Activated naive CD4-positive, alpha-beta T cell treated with anti-CD3 and anti-CD28 coated beads, Interleukin-2, amount 50 U/mL, for 24 hours (primary cell): Measurements from ENCODE around the gene FOXJ2.
"Not testable (repeated sequence)": the region's sequence is repeated elsewhere in the genome, so short reads cannot be mapped to it uniquely, and the experiment has no call there.

ENCODE experiments used
- H3K27ac Mint-ChIP-seq: one replicate; pipeline ENCODE4 v1.8.0; 2021; ENCODE audit warnings: mild to moderate bottlenecking, mixed read lengths
- H3K27me3 Mint-ChIP-seq: one replicate; pipeline ENCODE4 v1.8.0; 2021; ENCODE audit warnings: mixed read lengths
- H3K36me3 Mint-ChIP-seq: one replicate; pipeline ENCODE4 v1.8.0; 2021; ENCODE audit warnings: mixed read lengths
- H3K4me1 Mint-ChIP-seq: one replicate; pipeline ENCODE4 v1.8.0; 2021; ENCODE audit warnings: mixed read lengths
- H3K4me3 Mint-ChIP-seq: one replicate; pipeline ENCODE4 v1.8.0; 2021; ENCODE audit warnings: mild to moderate bottlenecking, mixed read lengths
- H3K9me3 Mint-ChIP-seq: one replicate; pipeline ENCODE4 v1.8.0; 2021; ENCODE audit warnings: mixed read lengths

FOXJ2 gene

DNA sequence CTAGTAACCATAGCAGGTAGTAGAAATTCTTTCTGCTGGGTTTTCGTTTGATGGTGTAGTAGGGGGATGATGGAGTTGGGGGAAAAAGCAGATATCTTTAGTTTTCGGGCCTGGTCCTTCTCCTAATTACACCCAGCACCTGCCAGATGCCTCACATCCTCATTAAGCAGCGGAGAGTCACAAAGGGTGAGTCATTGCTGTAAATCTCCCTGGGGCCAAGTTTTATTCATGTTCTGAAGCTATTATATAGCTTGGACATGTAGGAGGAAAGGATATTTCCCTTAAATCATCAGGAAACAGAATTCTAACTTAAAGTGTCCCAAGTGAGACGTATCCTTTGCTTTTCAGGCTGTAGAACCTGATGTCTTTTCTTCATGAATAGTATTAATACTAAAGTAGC lies 44.7 kb downstream of the FOXJ2 start:
- H3K9me3 Mint-ChIP-seq = no peaks in the 10 kb centered on the region
- peaks cover 44% of the 10 kb centered on the region for H3K4me1 Mint-ChIP-seq
- H3K27ac Mint-ChIP-seq = peak overlapping the region; percentile 26
- H3K36me3 Mint-ChIP-seq = no peaks in the 10 kb centered on the region
- no peaks in the 10 kb centered on the region for H3K27me3 Mint-ChIP-seq
- H3K4me3 Mint-ChIP-seq = no peak overlapping the region

GRCh38 chr12:8078398-8078797 lies 45.9 kb downstream of the FOXJ2 start:
- Mint-ChIP-seq H3K27ac (peak overlapping the region; percentile 46), H3K9me3 (no peaks in the 10 kb centered on the region), H3K36me3 (no peaks in the 10 kb centered on the region), H3K4me3 (no peak overlapping the region), H3K4me1 (peaks cover 49% of the 10 kb centered on the region), H3K27me3 (no peaks in the 10 kb centered on the region)

DNA sequence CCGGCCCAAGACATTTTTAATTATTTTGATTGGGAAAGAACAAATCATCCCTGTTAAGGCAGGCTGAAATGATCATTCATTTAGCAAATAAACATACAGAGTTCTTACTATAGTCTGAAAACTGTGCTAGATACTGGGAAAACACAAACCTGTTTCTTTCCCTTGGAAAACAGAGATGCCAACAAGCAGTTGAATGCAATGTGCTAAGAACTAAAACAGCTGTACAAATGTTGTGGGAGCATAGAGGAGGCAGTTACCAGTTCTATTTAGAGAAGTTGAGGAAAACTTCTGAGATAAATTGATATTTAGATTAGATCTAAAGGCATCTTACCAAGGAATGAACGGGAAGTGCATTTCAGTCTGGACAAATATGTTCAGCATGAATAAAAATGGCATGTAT lies 46.4 kb downstream of the FOXJ2 start:
- no peak overlapping the region for H3K4me3 Mint-ChIP-seq

DNA sequence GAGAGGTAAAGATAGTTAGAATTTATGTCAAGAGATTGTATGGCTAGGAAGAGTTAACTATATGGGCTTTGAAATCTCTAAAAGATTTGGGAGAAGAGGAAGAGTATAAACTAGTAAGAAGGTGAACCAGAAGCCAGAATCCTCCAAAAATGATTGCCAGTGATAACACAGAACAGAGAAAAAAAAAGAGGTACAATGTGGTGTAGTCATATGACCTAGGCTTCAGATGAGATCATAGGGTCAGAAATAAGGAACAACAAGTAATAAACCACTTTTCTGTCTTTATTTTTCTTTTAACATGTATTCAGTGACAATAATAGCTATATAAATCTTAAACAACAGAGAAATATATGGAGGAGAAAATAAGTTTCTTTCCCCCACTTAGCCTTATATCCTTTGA lies 47.6 kb downstream of the FOXJ2 start:
- peak overlapping the region; percentile 52 for H3K4me3 Mint-ChIP-seq

More for the DNA sequence above, 46.4 kb downstream of the FOXJ2 start:
- Mint-ChIP-seq H3K36me3 (peaks cover 1% of the 10 kb centered on the region), H3K9me3 (no peaks in the 10 kb centered on the region), H3K4me1 (peaks cover 54% of the 10 kb centered on the region), H3K27me3 (no peaks in the 10 kb centered on the region), H3K27ac (peak overlapping the region; percentile 91)

DNA sequence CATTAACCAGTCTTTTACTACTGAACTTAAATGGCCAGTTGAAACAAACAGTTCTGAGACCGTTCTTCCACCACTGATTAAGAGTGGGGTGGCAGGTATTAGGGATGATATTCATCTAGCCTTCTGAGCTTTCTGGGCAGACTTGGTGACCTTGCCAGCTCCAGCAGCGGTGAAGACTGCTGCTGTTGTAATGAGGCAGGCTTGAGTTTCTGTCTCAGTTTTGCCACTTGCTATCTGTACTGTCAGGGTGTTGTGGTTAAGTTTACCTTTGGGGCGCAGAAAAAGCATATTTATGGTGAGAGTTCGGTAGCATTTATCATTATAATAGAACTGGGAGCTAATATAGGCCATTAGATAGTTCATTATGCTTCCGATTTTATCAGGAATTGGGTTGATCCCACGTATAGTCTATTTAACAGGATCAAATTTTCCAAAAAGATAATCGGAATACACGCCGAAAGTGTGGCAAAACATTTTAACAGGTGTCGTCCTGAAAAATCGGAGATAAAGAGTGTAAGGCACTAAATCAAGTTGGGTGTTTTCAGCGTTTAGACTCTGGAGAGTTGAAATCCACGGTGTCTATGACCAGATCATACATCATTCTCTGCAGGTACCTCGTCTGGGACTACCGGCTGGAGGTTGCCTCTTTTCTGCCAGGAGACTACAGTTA lies 48.9 kb downstream of the FOXJ2 start:
- Mint-ChIP-seq H3K4me1 (peaks cover 68% of the 10 kb centered on the region), H3K27me3 (no peaks in the 10 kb centered on the region), H3K4me3 (peak overlapping the region; percentile 98), H3K9me3 (no peaks in the 10 kb centered on the region), H3K36me3 (peaks cover 8% of the 10 kb centered on the region), H3K27ac (peak overlapping the region; percentile 96)

More for the DNA sequence above, 47.6 kb downstream of the FOXJ2 start:
- H3K27me3 Mint-ChIP-seq = no peaks in the 10 kb centered on the region
- H3K9me3 Mint-ChIP-seq = no peaks in the 10 kb centered on the region
- peaks cover 5% of the 10 kb centered on the region for H3K36me3 Mint-ChIP-seq
- peaks cover 64% of the 10 kb centered on the region for H3K4me1 Mint-ChIP-seq
- peak overlapping the region; percentile 91 for H3K27ac Mint-ChIP-seq

GRCh38 chr12:8082808-8083100 lies 50.2 kb downstream of the FOXJ2 start:
- no peaks in the 10 kb centered on the region for H3K9me3 Mint-ChIP-seq
- peaks cover 9% of the 10 kb centered on the region for H3K36me3 Mint-ChIP-seq
- H3K27me3 Mint-ChIP-seq = no peaks in the 10 kb centered on the region
- peak overlapping the region; percentile 96 for H3K27ac Mint-ChIP-seq
- H3K4me1 Mint-ChIP-seq = peaks cover 66% of the 10 kb centered on the region
- H3K4me3 Mint-ChIP-seq = peak overlapping the region; percentile 98

- not testable (repeated sequence) for H3K9me3 Mint-ChIP-seq, H3K27me3 Mint-ChIP-seq, H3K36me3 Mint-ChIP-seq
- Mint-ChIP-seq H3K4me1 (peaks cover 65% of the 10 kb centered on the region), H3K27ac (peak overlapping the region; percentile 92), H3K4me3 (peak overlapping the region; percentile 98)
Measured at GRCh38 chr12:8084351-8084750, 51.8 kb downstream of the FOXJ2 start.

DNA sequence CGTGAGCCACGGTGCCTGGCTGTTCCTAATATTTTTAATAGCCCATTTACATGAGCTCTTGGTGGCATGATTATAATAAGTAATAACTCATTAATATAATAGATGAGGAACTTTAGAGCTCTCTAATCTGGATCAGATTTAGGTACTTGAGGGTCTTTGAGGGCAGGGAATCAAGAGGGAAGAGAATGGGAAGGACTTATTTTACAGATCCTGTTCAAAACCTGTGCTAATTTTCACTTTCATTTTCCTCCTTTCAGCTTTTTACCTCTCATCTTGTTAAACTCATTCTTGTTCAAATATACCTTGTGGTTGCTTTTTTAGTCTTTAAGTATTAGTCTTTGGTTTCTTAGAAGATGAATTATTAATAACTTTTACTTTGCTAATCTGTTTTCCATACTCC lies 55.1 kb downstream of the FOXJ2 start:
- H3K27ac Mint-ChIP-seq = peak overlapping the region; percentile 94
- H3K9me3 Mint-ChIP-seq = no peaks in the 10 kb centered on the region
- H3K4me1 Mint-ChIP-seq = peaks cover 59% of the 10 kb centered on the region
- H3K4me3 Mint-ChIP-seq = peak overlapping the region; percentile 78
- peaks cover 16% of the 10 kb centered on the region for H3K36me3 Mint-ChIP-seq
- no peaks in the 10 kb centered on the region for H3K27me3 Mint-ChIP-seq

GRCh38 chr12:8088574-8088973 lies 56.1 kb downstream of the FOXJ2 start:
- Mint-ChIP-seq H3K27me3 (no peaks in the 10 kb centered on the region), H3K36me3 (peaks cover 19% of the 10 kb centered on the region), H3K4me3 (peak overlapping the region; percentile 78), H3K4me1 (peaks cover 53% of the 10 kb centered on the region), H3K27ac (peak overlapping the region; percentile 94), H3K9me3 (no peaks in the 10 kb centered on the region)

- H3K4me3 Mint-ChIP-seq, H3K27ac Mint-ChIP-seq, H3K27me3 Mint-ChIP-seq, H3K9me3 Mint-ChIP-seq: not testable (repeated sequence)
- Mint-ChIP-seq H3K4me1 (peaks cover 46% of the 10 kb centered on the region), H3K36me3 (peaks cover 18% of the 10 kb centered on the region)
Measured at GRCh38 chr12:8089277-8089676, 56.8 kb downstream of the FOXJ2 start.

DNA sequence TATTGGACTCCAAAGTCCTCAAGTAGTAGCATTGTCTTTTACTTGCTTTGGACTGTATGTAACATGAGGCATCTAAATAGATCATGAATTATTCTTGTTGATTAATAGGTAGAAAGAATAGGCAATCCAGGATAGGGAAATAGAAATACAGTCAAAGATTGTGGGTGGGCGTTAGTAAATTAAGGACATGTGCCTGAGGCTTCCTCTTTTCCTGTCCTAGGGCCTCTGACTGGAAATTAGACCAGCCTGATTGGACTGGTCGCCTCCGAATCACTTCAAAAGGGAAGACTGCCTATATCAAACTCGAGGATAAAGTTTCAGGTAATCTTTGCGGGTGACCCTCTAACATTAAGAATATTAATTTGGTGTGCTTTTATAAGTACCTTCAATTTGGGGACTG lies 57.2 kb downstream of the FOXJ2 start:
- peak overlapping the region; percentile 53 for H3K27ac Mint-ChIP-seq
- peaks cover 41% of the 10 kb centered on the region for H3K4me1 Mint-ChIP-seq
- H3K27me3 Mint-ChIP-seq = no peaks in the 10 kb centered on the region
- H3K9me3 Mint-ChIP-seq = no peaks in the 10 kb centered on the region
- peaks cover 18% of the 10 kb centered on the region for H3K36me3 Mint-ChIP-seq
- H3K4me3 Mint-ChIP-seq = no peak overlapping the region

GRCh38 chr12:8093291-8093690 lies 60.8 kb downstream of the FOXJ2 start:
- no peak overlapping the region for H3K4me3 Mint-ChIP-seq
- no peaks in the 10 kb centered on the region for H3K27me3 Mint-ChIP-seq
- no peak overlapping the region for H3K27ac Mint-ChIP-seq
- H3K4me1 Mint-ChIP-seq = peaks cover 22% of the 10 kb centered on the region
- peaks cover 30% of the 10 kb centered on the region for H3K36me3 Mint-ChIP-seq
- no peaks in the 10 kb centered on the region for H3K9me3 Mint-ChIP-seq

GRCh38 chr12:8096281-8096915 lies 63.9 kb downstream of the FOXJ2 start:
- Mint-ChIP-seq H3K27ac (no peak overlapping the region), H3K9me3 (no peaks in the 10 kb centered on the region), H3K4me1 (peaks cover 9% of the 10 kb centered on the region), H3K36me3 (peaks cover 36% of the 10 kb centered on the region), H3K27me3 (no peaks in the 10 kb centered on the region), H3K4me3 (no peak overlapping the region)

DNA sequence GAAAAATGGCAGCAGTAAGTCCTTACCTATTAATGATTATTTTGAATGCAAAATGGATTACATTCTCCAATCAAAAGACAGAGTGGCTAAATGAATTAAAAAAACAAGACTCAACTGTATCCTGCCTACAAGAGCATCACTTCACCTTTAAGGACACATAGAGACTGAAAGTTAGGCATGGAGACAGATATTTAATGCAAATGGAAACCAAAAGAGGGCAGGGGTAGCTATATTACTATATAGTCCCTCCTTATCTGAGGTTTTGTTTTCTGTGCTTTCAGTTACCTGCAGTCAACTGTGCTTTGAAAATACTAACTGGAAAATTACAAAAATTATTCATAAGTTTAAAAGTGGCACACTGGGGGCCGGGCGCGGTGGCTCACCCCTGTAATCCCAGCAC lies 66.7 kb downstream of the FOXJ2 start:
- peaks cover 28% of the 10 kb centered on the region for H3K36me3 Mint-ChIP-seq
- H3K9me3 Mint-ChIP-seq = no peaks in the 10 kb centered on the region
- H3K27me3 Mint-ChIP-seq = no peaks in the 10 kb centered on the region
- peaks cover 4% of the 10 kb centered on the region for H3K4me1 Mint-ChIP-seq
- no peak overlapping the region for H3K4me3 Mint-ChIP-seq
- H3K27ac Mint-ChIP-seq = no peak overlapping the region
